SH-SY5Y (cell line): Measurements from ENCODE around the gene GFER.

Source experiments
- GATA2 ChIP-seq: IDR thresholded peaks from 2 replicates; pipeline ENCODE4 v1.6.1; 2011; ENCODE audit warnings: mild to moderate bottlenecking, low read depth, low read length
- GATA3 ChIP-seq: IDR thresholded peaks from 2 replicates; pipeline ENCODE4 v1.6.1; 2011; ENCODE audit warnings: low read depth, mild to moderate bottlenecking, low read length, moderate library complexity

DNA sequence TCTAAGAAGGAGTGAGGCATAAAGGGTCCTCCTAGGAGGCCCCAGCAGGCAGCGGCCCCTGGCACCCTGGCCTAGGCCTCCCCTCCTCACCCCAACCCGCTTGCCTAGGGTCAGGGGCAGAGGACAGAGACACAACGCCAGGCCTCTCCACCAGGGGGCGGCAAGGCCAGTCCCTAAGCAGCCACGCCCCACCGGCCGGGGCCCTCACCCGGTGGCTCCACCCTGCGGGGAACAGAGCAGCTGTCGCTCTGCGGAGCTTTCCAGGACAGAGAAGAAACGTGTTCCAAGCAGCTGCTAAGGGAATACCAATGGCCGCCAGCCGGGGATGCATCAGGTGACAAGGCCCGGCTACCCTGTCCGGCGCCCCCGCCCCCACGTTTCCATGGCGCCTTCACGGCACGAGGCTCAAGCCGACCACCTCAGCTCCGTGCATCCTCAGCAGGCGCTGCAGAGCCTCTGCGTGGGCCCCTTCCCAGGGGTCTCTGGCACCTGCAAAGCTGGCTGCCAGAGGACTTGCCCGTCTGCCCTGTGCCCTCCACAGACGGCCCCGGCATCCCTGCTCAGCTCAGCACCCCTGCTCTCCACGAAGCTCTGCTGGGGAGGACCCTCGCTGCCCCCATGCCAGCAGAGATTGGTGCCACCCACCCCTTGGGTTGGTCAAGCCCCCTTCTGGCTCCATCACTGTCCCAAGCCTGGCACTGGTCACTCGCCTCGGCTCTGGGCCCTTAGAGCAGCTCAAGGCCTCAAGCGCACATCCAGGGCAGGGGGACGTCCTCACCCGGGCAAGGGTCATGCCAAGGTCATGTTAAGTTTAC, 20.0 kb downstream of the GFER start:
- TF ChIP-seq GATA2: no peak
- TF ChIP-seq GATA3: no peak
